Measurements from ENCODE around the gene ERP44.

ERP44 gene

DNA sequence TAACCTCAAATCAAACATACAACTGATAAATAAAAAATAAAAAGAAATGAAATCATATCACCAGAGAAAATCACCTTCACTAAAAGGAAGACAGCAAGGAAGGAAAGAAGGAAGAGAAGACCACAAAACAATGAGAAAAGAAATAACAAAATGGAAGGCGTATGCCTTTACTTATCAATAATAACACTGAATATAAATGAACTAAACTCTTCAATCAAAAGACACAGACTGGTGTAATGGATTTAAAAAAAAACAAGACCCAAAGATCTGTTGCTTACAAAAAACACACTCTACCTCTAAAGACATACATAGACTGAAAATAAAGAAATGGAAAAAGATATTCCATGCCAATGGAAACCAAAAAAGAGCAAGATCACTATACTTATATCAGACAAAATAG lies 60.3 kb downstream of the ERP44 start:
- no peak for TF ChIP-seq GATA3 (IDR thresholded peaks at IDR 0.05; ENCODE audit: low read depth, low read length)
- TF ChIP-seq GATA2 (IDR thresholded peaks at IDR 0.05; ENCODE audit: low read depth, low read length) = no peak

DNA sequence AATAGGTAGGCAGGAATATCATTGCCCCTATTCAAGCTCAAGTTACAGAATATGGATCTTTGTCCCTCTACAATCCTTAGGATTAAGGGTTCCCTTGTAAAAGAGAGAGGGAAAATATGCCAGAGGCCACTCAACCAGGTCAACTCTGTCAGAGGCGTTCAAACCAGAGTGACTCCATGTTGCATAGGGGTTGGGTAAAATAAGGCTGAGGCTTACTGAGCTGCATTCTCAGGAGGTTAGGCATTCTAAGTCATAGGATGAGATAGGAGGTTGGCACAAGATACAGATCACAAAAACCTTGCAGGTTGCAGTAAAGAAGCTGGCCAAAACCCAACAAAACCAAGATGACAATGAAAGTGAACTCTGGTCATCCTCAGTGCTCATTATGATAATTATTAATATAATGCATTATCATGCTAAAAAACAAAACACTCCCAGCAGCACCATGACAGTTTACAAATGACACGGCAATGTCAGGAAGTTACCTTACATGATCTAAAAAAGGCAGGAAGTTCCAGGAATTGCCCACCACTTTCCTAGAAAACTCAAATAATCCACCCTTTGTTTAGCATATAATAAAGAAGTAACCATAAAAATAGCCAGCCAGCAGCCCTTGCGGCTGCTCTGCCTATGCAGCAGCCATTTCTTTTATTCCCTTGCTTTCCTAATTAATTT lies 64.8 kb downstream of the ERP44 start:
- TF ChIP-seq GATA3 (IDR thresholded peaks at IDR 0.05; ENCODE audit: low read depth, low read length) (no peak), GATA2 (IDR thresholded peaks at IDR 0.05; ENCODE audit: low read depth, low read length) (no peak)

- no peak for TF ChIP-seq GATA3 (IDR thresholded peaks at IDR 0.05; ENCODE audit: low read depth, low read length)
- TF ChIP-seq GATA2 (IDR thresholded peaks at IDR 0.05; ENCODE audit: low read depth, low read length) = no peak
Measured at GRCh38 chr9:100030548-100030947, 68.3 kb downstream of the ERP44 start.

DNA sequence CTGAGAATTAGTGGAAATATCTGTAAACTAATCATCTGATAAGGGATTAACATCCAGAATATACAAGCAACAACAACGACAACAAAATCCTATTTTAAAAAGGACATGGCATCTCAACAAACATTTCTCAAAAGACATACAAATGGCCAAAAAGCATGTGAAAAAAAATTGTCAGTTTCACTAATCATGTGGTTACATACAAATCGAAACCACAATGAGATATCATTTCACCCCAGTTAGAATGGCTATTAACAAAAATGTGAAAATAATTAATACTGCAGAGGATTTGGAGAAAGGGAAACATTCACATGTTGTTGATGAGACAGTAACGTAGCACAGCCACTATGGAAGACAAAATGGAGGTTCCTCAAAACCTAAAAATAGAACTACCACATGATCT lies 69.5 kb downstream of the ERP44 start:
- TF ChIP-seq GATA2 (IDR thresholded peaks at IDR 0.05; ENCODE audit: low read depth, low read length) (no peak), GATA3 (IDR thresholded peaks at IDR 0.05; ENCODE audit: low read depth, low read length) (no peak)

DNA sequence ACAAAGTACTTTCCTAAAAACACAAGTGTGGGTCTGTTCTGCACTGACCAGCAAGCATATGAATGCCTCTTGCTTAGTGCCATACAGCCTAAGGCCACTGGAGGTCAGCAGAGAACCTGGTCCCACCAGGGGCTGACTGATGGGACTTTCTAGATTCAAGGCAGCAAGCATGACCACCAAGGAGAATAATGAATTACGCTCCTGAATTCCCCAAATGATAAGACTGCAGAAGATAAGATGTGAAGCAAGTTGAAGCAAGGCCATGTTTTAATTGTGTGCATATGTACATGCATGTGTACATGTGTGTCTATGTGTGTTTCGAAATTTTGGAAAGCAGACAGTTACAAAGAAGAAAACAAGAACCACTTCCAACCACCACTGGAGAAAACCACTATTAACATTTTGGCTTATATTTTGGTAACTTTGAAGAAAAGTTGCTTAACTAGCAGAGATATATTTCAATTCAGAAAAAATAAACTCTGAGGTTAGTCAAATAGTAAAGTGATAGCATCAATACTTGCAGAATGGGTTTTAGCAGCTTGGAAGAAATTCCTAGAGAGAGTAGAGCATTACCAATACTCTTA lies 70.5 kb downstream of the ERP44 start:
- TF ChIP-seq GATA3 (IDR thresholded peaks at IDR 0.05; ENCODE audit: low read depth, low read length) (no peak), GATA2 (IDR thresholded peaks at IDR 0.05; ENCODE audit: low read depth, low read length) (no peak)

DNA sequence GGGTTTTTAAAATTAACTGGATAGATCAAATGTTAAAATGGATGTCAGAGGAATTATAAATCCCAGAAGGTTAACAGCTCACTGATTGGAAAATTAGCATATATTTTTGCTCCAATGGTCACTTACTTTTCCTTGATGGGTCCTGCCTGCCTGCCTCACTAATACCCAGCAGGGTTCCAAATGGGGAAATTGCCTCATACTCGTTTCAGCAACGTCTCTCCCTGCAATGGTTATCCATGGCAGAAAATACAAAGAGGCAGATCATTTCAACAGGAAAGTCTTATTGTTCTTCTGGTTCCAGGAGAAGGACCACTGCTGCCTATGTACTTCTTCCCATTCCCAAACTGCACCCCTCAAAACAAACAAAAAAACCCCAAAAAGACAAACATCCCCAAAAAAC lies 71.3 kb downstream of the ERP44 start:
- TF ChIP-seq GATA3 (IDR thresholded peaks at IDR 0.05; ENCODE audit: low read depth, low read length) (no peak), GATA2 (IDR thresholded peaks at IDR 0.05; ENCODE audit: low read depth, low read length) (no peak)

DNA sequence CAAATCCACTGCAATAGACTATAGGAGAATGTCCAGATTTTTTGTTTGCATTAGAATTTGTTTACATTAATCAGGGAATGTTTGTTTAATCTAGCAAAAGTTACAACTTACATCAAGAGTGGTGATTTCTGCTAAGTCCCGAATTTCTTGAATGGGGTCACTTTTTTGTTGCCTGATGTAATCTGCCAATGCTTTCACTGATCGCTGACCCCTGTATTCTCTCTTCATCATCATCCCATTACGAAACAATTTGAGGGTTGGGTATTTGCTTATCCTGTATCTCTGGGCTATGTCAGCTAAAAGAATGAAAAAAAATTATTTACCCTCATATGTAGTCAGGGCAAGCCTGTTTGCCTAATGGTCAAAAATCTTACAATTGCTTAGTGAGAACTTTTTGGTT lies 76.9 kb downstream of the ERP44 start:
- TF ChIP-seq GATA3 (IDR thresholded peaks at IDR 0.05; ENCODE audit: low read depth, low read length) = no peak
- TF ChIP-seq GATA2 (IDR thresholded peaks at IDR 0.05; ENCODE audit: low read depth, low read length) = no peak

DNA sequence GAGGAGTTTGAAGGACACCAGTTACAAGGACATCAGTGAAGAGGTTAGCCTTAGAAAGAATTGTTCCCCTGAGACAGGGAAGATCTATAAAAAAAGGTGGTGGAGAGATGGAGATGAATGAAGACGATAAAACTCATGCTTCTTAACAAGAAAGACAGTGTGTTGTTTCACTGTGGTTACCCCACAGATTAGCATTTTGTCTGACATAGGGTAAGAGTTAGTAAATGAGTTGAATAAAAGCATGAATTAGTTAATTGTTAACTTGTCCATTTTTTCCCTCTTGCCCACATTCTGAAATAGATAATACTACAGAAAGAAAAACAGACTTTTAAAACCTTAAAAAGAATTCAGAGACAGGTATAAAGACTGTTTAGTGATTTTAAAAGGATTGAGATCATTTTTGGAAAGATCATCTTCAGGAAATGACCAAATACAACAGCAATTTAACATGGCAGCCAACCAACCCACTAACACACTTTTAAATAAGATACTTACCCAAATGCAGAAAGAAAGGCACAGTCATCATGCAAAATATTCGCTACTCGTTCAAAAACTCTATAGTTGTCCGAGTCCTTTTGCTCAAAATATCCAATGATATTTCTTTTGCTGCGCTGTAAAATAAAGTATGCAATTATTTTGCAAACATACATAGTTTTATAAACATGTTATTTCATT lies 78.5 kb downstream of the ERP44 start:
- no peak for TF ChIP-seq GATA2 (IDR thresholded peaks at IDR 0.05; ENCODE audit: low read depth, low read length)
- no peak for TF ChIP-seq GATA3 (IDR thresholded peaks at IDR 0.05; ENCODE audit: low read depth, low read length)

- TF ChIP-seq GATA2 (IDR thresholded peaks at IDR 0.05; ENCODE audit: low read depth, low read length) = no peak
- TF ChIP-seq GATA3 (IDR thresholded peaks at IDR 0.05; ENCODE audit: low read depth, low read length) = no peak
Measured at GRCh38 chr9:100019541-100019940, 79.3 kb downstream of the ERP44 start.

GRCh38 chr9:100014846-100015245 lies 84.0 kb downstream of the ERP44 start:
- TF ChIP-seq GATA3 (IDR thresholded peaks at IDR 0.05; ENCODE audit: low read depth, low read length) (no peak), GATA2 (IDR thresholded peaks at IDR 0.05; ENCODE audit: low read depth, low read length) (no peak)

- no peak for TF ChIP-seq GATA3 (IDR thresholded peaks at IDR 0.05; ENCODE audit: low read depth, low read length)
Measured at GRCh38 chr9:100013573-100013972, 85.2 kb downstream of the ERP44 start.

GRCh38 chr9:100012279-100012678 lies 86.5 kb downstream of the ERP44 start:
- TF ChIP-seq GATA3 (IDR thresholded peaks at IDR 0.05; ENCODE audit: low read depth, low read length) (no peak), GATA2 (IDR thresholded peaks at IDR 0.05; ENCODE audit: low read depth, low read length) (no peak)

DNA sequence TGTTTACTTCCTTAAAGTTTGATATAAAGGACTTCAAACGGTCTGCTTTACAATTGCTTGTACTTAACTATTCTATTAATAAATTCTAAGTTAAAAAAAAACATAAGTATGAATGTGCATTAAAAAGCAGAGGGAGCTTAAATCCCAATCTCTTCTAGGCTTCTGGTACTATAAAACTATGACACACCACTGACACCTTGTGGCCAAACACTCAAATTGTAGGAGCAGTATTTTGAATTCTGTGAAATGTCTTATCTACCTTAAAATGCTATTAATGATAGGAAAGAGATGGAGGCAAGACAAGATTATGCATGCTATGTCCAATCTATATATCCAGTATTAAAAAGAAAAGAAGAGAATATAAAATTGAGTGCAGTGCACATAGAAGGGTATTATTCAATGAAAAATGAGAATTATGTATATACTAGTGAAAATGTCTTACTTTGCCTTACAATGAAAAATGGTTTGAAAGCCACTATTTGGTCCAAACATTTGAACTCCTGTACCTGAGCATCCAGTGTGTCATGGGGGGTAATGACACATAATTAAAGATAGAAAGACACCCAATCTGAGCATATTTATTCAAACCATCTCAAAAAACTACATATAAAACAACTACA lies 87.6 kb downstream of the ERP44 start:
- TF ChIP-seq GATA3 (IDR thresholded peaks at IDR 0.05; ENCODE audit: low read depth, low read length) (no peak), GATA2 (IDR thresholded peaks at IDR 0.05; ENCODE audit: low read depth, low read length) (no peak)

DNA sequence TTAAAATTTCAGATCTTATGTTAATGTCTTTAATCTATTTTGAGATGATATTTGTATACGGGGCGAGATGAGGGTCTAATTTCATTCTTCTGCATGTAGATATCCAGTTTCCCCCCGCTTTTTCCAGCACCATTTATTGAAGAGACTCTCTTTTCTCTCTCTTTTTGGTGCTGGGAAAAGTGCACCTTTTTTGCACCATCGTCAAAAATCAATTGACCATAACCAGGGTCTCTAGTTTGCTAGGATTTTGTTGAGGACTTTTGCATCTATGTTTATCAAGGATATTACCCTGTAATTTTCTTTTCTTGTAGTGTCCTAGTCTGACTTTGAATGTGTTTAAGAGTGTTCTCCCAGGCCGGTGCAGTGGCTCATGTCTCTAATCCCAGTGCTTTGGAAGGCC lies 99.0 kb downstream of the ERP44 start:
- TF ChIP-seq GATA3 (IDR thresholded peaks at IDR 0.05; ENCODE audit: low read depth, low read length) (no peak), GATA2 (IDR thresholded peaks at IDR 0.05; ENCODE audit: low read depth, low read length) (no peak)

DNA sequence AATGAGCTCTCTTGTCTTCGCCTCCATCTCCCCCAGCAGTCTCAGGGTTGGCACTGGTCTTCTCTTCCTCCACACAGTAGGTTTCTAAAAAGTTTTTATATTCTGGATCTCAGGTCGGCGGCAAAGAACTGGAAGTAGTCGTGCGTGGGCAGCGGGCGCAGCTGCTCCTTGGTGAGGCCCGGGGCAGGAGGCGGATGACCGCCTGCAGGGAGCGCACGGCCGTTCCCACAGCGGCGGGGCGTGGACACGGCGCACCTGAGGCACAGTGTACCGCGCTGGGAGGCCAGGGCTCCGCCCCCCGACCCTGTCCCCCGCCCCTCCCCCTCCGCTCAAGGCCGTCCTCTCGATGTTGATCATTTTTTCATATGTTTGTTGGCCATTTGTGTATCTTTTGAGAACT lies 99.9 kb downstream of the ERP44 start:
- TF ChIP-seq GATA2 (IDR thresholded peaks at IDR 0.05; ENCODE audit: low read depth, low read length) = no peak
- TF ChIP-seq GATA3 (IDR thresholded peaks at IDR 0.05; ENCODE audit: low read depth, low read length) = no peak
